ENCODE results near the gene TIGD6.

DNA sequence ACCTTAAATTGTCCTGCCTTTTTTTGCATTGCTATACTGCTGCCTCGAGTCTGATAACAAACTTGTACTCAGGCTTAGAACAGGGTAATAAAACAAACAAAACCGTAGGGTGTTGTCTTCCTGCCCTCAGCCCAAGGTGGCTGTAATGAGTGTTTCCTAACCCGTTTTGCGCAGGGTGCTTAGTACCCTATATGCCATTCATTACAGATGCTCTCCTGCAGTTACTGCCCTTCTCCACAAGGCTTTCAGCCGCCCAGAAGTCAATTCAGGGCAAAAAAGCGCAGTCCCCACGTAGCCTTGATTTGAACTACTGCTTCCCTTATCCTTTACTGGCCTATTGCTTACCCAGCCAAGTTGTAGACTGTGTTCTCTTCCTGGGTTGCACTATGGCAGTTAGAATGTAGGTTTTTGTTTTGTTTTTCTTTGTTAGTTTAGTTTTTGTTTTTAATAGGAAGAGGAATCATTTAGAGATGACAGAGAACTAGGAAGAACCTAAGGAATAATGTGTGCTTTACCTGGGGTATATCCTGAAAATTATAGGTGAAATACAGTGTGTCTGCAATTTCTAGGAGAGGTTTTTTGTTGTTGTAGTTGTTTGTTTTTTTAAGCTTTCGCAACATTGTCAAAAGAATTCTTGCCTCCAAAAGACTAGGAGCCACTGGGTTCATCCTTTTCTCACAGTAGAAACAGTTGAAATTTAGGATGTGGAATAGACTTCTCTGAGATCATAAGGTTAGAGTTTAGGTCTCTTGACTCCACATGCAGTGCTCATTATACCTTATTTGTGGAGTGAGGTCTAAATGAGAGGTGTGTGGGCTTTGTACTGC lies 1.4 kb upstream of the TIGD6 start:
- TF ChIP-seq CTCF (IDR thresholded peaks at IDR 0.05 in 4 of 5, conservative IDR thresholded peaks at IDR 0.05 in 1 of 5) (peak; percentile 45 to 64 (median 56)), POLR2A (IDR thresholded peaks at IDR 0.05) (no peak)
